Rectal smooth muscle tissue (tissue), 1 donor: ENCODE results near the gene PPP1R37.

Experiments used
- H3K27ac ChIP-seq: one replicate; pipeline ENCODE4 v1.7.0; 2013; ENCODE audit warnings: low read depth, low read length, inconsistent platforms
- H3K27me3 ChIP-seq: one replicate; pipeline ENCODE4 v1.7.0; 2013; ENCODE audit warnings: low read length; ENCODE audit not compliant: control insufficient read depth, insufficient read depth
- H3K36me3 ChIP-seq: one replicate; pipeline ENCODE4 v1.7.0; 2013; ENCODE audit warnings: low read length; ENCODE audit not compliant: control insufficient read depth, insufficient read depth
- H3K4me1 ChIP-seq: one replicate; pipeline ENCODE4 v1.7.0; 2013; ENCODE audit warnings: low read length; ENCODE audit not compliant: control insufficient read depth, insufficient read depth
- H3K4me3 ChIP-seq: one replicate; pipeline ENCODE4 v1.7.0; 2013; ENCODE audit warnings: low read length
- H3K9ac ChIP-seq: one replicate; pipeline ENCODE4 v1.7.0; 2013; ENCODE audit warnings: low read length

Gene PPP1R37

GRCh38 chr19:45141203-45141900 is 48.4 kb downstream of the PPP1R37 start:
- no peak overlapping the region for H3K4me3 ChIP-seq
- no peaks in the 10 kb centered on the region for H3K27me3 ChIP-seq
- peaks cover 15% of the 10 kb centered on the region for H3K36me3 ChIP-seq
- H3K27ac ChIP-seq = no peak overlapping the region
- H3K4me1 ChIP-seq = peaks cover 6% of the 10 kb centered on the region
- H3K9ac ChIP-seq = no peak overlapping the region

GRCh38 chr19:45142016-45142725 is 49.2 kb downstream of the PPP1R37 start:
- Histone ChIP-seq H3K4me3 (no peak overlapping the region), H3K9ac (no peak overlapping the region), H3K4me1 (no peaks in the 10 kb centered on the region), H3K36me3 (peaks cover 15% of the 10 kb centered on the region), H3K27me3 (no peaks in the 10 kb centered on the region), H3K27ac (no peak overlapping the region)

- Histone ChIP-seq H3K9ac (no peak overlapping the region), H3K4me3 (no peak overlapping the region), H3K27ac (no peak overlapping the region), H3K36me3 (peaks cover 17% of the 10 kb centered on the region), H3K27me3 (no peaks in the 10 kb centered on the region), H3K4me1 (no peaks in the 10 kb centered on the region)
Measured at GRCh38 chr19:45142726-45143110, 49.7 kb downstream of the PPP1R37 start.

- no peak overlapping the region for H3K4me3 ChIP-seq
- peaks cover 17% of the 10 kb centered on the region for H3K36me3 ChIP-seq
- H3K4me1 ChIP-seq = no peaks in the 10 kb centered on the region
- no peak overlapping the region for H3K9ac ChIP-seq
- H3K27me3 ChIP-seq = no peaks in the 10 kb centered on the region
- H3K27ac ChIP-seq = no peak overlapping the region
Measured at GRCh38 chr19:45144431-45145269, 51.7 kb downstream of the PPP1R37 start.

- no peaks in the 10 kb centered on the region for H3K27me3 ChIP-seq
- no peaks in the 10 kb centered on the region for H3K4me1 ChIP-seq
- no peak overlapping the region for H3K4me3 ChIP-seq
- no peak overlapping the region for H3K27ac ChIP-seq
- H3K9ac ChIP-seq = no peak overlapping the region
- peaks cover 17% of the 10 kb centered on the region for H3K36me3 ChIP-seq
Measured at GRCh38 chr19:45145270-45146189, 52.6 kb downstream of the PPP1R37 start.

- no peak overlapping the region for H3K4me3 ChIP-seq
- H3K27ac ChIP-seq = no peak overlapping the region
- no peaks in the 10 kb centered on the region for H3K4me1 ChIP-seq
- H3K9ac ChIP-seq = no peak overlapping the region
- H3K27me3 ChIP-seq = peaks cover under 1% of the 10 kb centered on the region
- peaks cover 17% of the 10 kb centered on the region for H3K36me3 ChIP-seq
Measured at GRCh38 chr19:45146251-45146650, 53.3 kb downstream of the PPP1R37 start.

- no peaks in the 10 kb centered on the region for H3K4me1 ChIP-seq
- H3K9ac ChIP-seq = no peak overlapping the region
- H3K4me3 ChIP-seq = no peak overlapping the region
- peaks cover 3% of the 10 kb centered on the region for H3K27me3 ChIP-seq
- no peak overlapping the region for H3K27ac ChIP-seq
- peaks cover 17% of the 10 kb centered on the region for H3K36me3 ChIP-seq
Measured at GRCh38 chr19:45146741-45147205, 53.8 kb downstream of the PPP1R37 start.

- peaks cover 10% of the 10 kb centered on the region for H3K36me3 ChIP-seq
- H3K27me3 ChIP-seq = peaks cover 10% of the 10 kb centered on the region
- no peak overlapping the region for H3K4me3 ChIP-seq
- H3K9ac ChIP-seq = no peak overlapping the region
- no peak overlapping the region for H3K27ac ChIP-seq
- H3K4me1 ChIP-seq = no peaks in the 10 kb centered on the region
Measured at GRCh38 chr19:45147835-45148676, 55.1 kb downstream of the PPP1R37 start.

- Histone ChIP-seq H3K4me3 (no peak overlapping the region), H3K27me3 (peaks cover 20% of the 10 kb centered on the region), H3K9ac (no peak overlapping the region), H3K36me3 (peaks cover 7% of the 10 kb centered on the region), H3K27ac (no peak overlapping the region), H3K4me1 (peaks cover 3% of the 10 kb centered on the region)
Measured at GRCh38 chr19:45149129-45149528, 56.1 kb downstream of the PPP1R37 start.

- peaks cover 3% of the 10 kb centered on the region for H3K4me1 ChIP-seq
- H3K9ac ChIP-seq = no peak overlapping the region
- no peak overlapping the region for H3K27ac ChIP-seq
- no peak overlapping the region for H3K4me3 ChIP-seq
- H3K27me3 ChIP-seq = peaks cover 23% of the 10 kb centered on the region
- H3K36me3 ChIP-seq = peaks cover 2% of the 10 kb centered on the region
Measured at GRCh38 chr19:45150180-45150579, 57.2 kb downstream of the PPP1R37 start.

GRCh38 chr19:45150751-45151281 is 57.8 kb downstream of the PPP1R37 start:
- Histone ChIP-seq H3K36me3 (peaks cover 2% of the 10 kb centered on the region), H3K27me3 (peaks cover 23% of the 10 kb centered on the region), H3K9ac (no peak overlapping the region), H3K27ac (no peak overlapping the region), H3K4me1 (peaks cover 3% of the 10 kb centered on the region), H3K4me3 (no peak overlapping the region)
